HCT116 (cell line): Measurements from ENCODE around the gene GSTA1. TPM values are rescaled to one million over a fixed set of nuclear protein-coding genes. Genes with fewer than 3 reads are reported as not detected.
"Not testable (repeated sequence)": the region's sequence is repeated elsewhere in the genome, so short reads cannot be mapped to it uniquely, and the experiment has no call there.

ENCODE experiments used
- ATAC-seq: fragments of 200-7000 bp; cut with Tn5 transposase; 2 replicates; pipeline ENCODE4 v1.9.1; 2020; ENCODE audit warnings: mild to moderate bottlenecking, moderate library complexity
- BruUV-seq: library from RNA; stranded (reverse); fragments of 400-500 nt; replicated peaks from 2 replicates; lab custom pipeline; 2021; lab: Mats Ljungman, UMichigan
- CTCF ChIA-PET: fragments of 300-600 bp; sonication (Branson Sonifier 250); formaldehyde crosslinking; loops from one replicate; lab custom pipeline; 2021; ENCODE audit warnings: antibody characterized with exemption; lab: Charles Lee
- POLR2A ChIA-PET: fragments of 300-600, 350-600 bp; sonication (Branson Sonifier 250); formaldehyde crosslinking; loops from one replicate; lab custom pipeline; 2021; ENCODE audit warnings: antibody characterized with exemption; lab: Charles Lee
- RAD21 ChIA-PET, 2 experiments: fragments of 300-600 bp; sonication (Branson Sonifier 250); formaldehyde crosslinking; loops; one replicate each; lab custom pipeline; 2023; ENCODE audit warnings: low total read pairs in 2 of 2; ENCODE audit not compliant: uncharacterized antibody in 2 of 2, unreplicated experiment in 2 of 2, low non-redundant PET in 1 of 2; lab: Charles Lee
- DNase-seq: peaks from one replicate; pipeline ENCODE4 v3.0.0-alpha.2; 2010; ENCODE audit warnings: low read depth, low spot score
- H2AFZ ChIP-seq: fragments of 200-600 bp; shearing (Covaris generic), sonication (generic); 2 replicates; pipeline ENCODE4 v1.6.1; 2017; ENCODE audit warnings: low read depth, mixed run types, mixed read lengths, antibody characterized with exemption, low read length; ENCODE audit not compliant: poor library complexity, severe bottlenecking
- H3K27ac ChIP-seq: 2 replicates; pipeline ENCODE4 v1.5.1; 2012; ENCODE audit warnings: low read depth, low read length
- H3K27me3 ChIP-seq: fragments of 200-600 bp; sonication (generic); 2 replicates; pipeline ENCODE4 v1.6.1; 2016; ENCODE audit warnings: mixed run types, low read length, mixed read lengths; ENCODE audit not compliant: insufficient read depth
- H3K36me3 ChIP-seq, 2 experiments: fragments of 200-500 bp in 1 of 2; fragments of 200-600 bp in 1 of 2; sonication (Bioruptor generic) in 1 of 2; sonication (generic) in 1 of 2; 2 replicates each; pipeline versions ENCODE4 v1.5.1 to v1.6.1; 2014 to 2016; ENCODE audit warnings: low read length in 2 of 2, inconsistent platforms in 1 of 2, mixed read lengths in 1 of 2, mixed run types in 1 of 2; ENCODE audit not compliant: insufficient read depth in 2 of 2, control insufficient read depth in 1 of 2
- H3K4me1 ChIP-seq, 2 experiments: fragments of 200-600 bp in 1 of 2; sonication (generic) in 1 of 2; 2 replicates each; pipeline versions ENCODE4 v1.5.1 to v1.6.1; 2012 to 2017; ENCODE audit warnings: low read length in 2 of 2, inconsistent platforms in 1 of 2, mild to moderate bottlenecking in 1 of 2, mixed read lengths in 1 of 2, mixed run types in 1 of 2, moderate library complexity in 1 of 2; ENCODE audit not compliant: insufficient read depth in 2 of 2, control insufficient read depth in 1 of 2
- H3K4me2 ChIP-seq: fragments of 200-600 bp; sonication (generic); 2 replicates; pipeline ENCODE4 v1.6.1; 2017; ENCODE audit warnings: mixed run types, low read length, mixed read lengths
- H3K4me3 ChIP-seq, 2 experiments: fragments of 200-600 bp in 1 of 2; sonication (generic) in 1 of 2; replicated peaks in 1 of 2; 2 replicates each; pipeline ENCODE4 v1.5.1; 2011 to 2016; ENCODE audit warnings: low read length in 2 of 2, control low read depth in 1 of 2, low read depth in 1 of 2, mild to moderate bottlenecking in 1 of 2, mixed read lengths in 1 of 2, mixed run types in 1 of 2
- H3K79me2 ChIP-seq: fragments of 200-600 bp; sonication (generic); 2 replicates; pipeline ENCODE4 v1.6.1; 2017; ENCODE audit warnings: mild to moderate bottlenecking, mixed run types, low read length, moderate library complexity, mixed read lengths; ENCODE audit not compliant: insufficient read depth
- H3K9ac ChIP-seq: fragments of 200-600 bp; sonication (generic); 2 replicates; pipeline ENCODE4 v1.6.1; 2016; ENCODE audit warnings: low read length, mixed read lengths
- H3K9me2 ChIP-seq: fragments of 200-600 bp; sonication (generic), shearing (Covaris generic); 2 replicates; pipeline ENCODE4 v1.6.1; 2017; ENCODE audit warnings: mixed run types, mild to moderate bottlenecking, moderate library complexity; ENCODE audit not compliant: insufficient read depth
- H3K9me3 ChIP-seq, 2 experiments: fragments of 200-500 bp in 1 of 2; fragments of 200-600 bp in 1 of 2; sonication (Bioruptor generic) in 1 of 2; sonication (generic) in 1 of 2; 2 replicates each; pipeline ENCODE4 v1.6.1; 2014 to 2017; ENCODE audit warnings: low read length in 2 of 2, mixed read lengths in 2 of 2, inconsistent platforms in 1 of 2, low read depth in 1 of 2, mild to moderate bottlenecking in 1 of 2, mixed run types in 1 of 2, moderate library complexity in 1 of 2; ENCODE audit not compliant: control insufficient read depth in 1 of 2, insufficient read depth in 1 of 2
- H4K20me1 ChIP-seq: fragments of 200-600 bp; sonication (generic), shearing (Covaris generic); 2 replicates; pipeline ENCODE4 v1.6.1; 2017; ENCODE audit warnings: mixed run types, mild to moderate bottlenecking, moderate library complexity; ENCODE audit not compliant: insufficient read depth
- EZH2phosphoT487 ChIP-seq: fragments of 200-600 bp; IDR thresholded peaks from 2 replicates; pipeline ENCODE4 v1.6.1; 2018; ENCODE audit warnings: antibody characterized with exemption, borderline replicate concordance
- POLR2AphosphoS5 ChIP-seq: IDR thresholded peaks from 2 replicates; pipeline ENCODE4 v1.6.1; 2011; ENCODE audit warnings: mild to moderate bottlenecking, low read depth, low read length, moderate library complexity
- SP1 ChIP-seq: IDR thresholded peaks from 2 replicates; pipeline ENCODE4 v1.6.1; 2012; ENCODE audit warnings: low read depth
- SRF ChIP-seq: IDR thresholded peaks from 2 replicates; pipeline ENCODE4 v1.6.1; 2012; ENCODE audit warnings: low read depth
- ZFX ChIP-seq: fragments of 450-650 bp; IDR thresholded peaks from 2 replicates; pipeline ENCODE4 v1.6.1; 2017
- intact Hi-C: fragments of 100-400 bp; cut with micrococcal nuclease; formaldehyde crosslinking; loops from 2 replicates; pipeline ENCODE4 v1.10.0; 2022
- total RNA-seq: library from RNA; stranded (reverse); gene quantifications from one replicate; pipeline ENCODE4 v1.2.1, GENCODE V29; 2021; ENCODE audit not compliant: unreplicated experiment
- TF ChIP-seq, protein P1 (sequence below): IDR thresholded peaks from 2 replicates; pipeline ENCODE4 v1.6.1; 2011; ENCODE audit warnings: mild to moderate bottlenecking, low read length, moderate library complexity; ENCODE audit not compliant: insufficient replicate concordance; ENCODE audit errors: extremely low read depth
- TF ChIP-seq, protein P2 (sequence below): IDR thresholded peaks from 2 replicates; pipeline ENCODE4 v1.6.1; 2012
- TF ChIP-seq, protein P3 (sequence below): IDR thresholded peaks from 2 replicates; pipeline ENCODE4 v1.6.1; 2012

The GSTA1 gene
- total RNA-seq, 1 experiment from 2014 or later: 0.57 TPM

DNA sequence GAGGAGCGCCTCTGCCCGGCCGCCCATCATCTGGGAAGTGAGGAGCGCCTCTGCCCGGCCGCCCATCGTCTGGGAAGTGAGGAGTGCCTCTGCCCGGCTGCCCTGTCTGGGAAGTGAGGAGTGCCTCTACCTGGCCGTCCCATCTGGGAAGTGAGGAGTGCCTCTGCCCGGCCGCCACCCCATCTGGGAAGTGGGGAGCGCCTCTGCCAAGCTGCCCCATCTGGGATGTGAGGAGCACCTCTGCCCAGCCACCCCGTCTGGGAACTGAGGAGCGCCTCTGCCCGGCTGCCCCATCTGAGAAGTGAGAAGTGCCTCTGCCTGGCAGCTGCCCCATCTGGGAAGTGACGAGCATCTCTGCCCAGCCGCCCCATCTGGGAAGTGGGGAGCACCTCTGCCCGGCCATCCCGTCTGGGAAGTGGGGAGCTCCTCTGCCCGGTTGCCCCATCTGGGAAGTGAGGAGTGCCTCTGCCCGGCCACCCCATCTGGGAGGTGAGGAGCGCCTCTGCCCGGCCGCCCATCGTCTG, 21.7 kb upstream of the GSTA1 start:
- ATAC-seq, RAD21 ChIA-PET: not testable (repeated sequence)

DNA sequence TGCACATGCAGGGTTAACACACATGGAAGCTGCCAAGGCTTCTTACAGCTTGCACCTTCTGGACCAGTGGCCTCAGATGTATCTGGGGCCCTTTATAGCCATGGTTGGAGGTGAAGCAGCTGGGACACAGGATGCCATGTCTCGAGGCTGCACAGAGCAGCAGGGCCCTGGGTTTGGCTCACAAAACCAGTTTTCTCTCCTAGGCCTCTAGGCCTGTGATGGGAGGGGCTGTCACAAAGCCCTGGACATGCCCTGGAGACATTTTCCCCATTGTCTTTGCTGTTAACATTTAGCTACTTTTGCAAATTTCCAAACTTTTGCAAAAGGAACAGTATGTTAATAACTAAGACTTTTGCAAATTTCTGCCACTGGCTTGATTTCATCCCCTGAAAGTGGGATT, 18.2 kb upstream of the GSTA1 start:
- Histone ChIP-seq H3K4me2 (no peak overlapping the region), H3K9me2 (no peaks in the 10 kb centered on the region), H3K9me3 (no peaks in the 10 kb centered on the region), H3K9ac (no peak overlapping the region), H4K20me1 (no peaks in the 10 kb centered on the region), H3K4me1 (no peaks in the 10 kb centered on the region), H3K79me2 (no peaks in the 10 kb centered on the region)
- ChIA-PET CTCF (no interaction called here), POLR2A (no interaction called here), RAD21 (no interaction called here)
- intact Hi-C loops: no loop called here
- BruUV-seq: no TSS peak
- ATAC-seq: no peak
- no peak for TF ChIP-seq SRF
- TF ChIP-seq, protein P1, sequence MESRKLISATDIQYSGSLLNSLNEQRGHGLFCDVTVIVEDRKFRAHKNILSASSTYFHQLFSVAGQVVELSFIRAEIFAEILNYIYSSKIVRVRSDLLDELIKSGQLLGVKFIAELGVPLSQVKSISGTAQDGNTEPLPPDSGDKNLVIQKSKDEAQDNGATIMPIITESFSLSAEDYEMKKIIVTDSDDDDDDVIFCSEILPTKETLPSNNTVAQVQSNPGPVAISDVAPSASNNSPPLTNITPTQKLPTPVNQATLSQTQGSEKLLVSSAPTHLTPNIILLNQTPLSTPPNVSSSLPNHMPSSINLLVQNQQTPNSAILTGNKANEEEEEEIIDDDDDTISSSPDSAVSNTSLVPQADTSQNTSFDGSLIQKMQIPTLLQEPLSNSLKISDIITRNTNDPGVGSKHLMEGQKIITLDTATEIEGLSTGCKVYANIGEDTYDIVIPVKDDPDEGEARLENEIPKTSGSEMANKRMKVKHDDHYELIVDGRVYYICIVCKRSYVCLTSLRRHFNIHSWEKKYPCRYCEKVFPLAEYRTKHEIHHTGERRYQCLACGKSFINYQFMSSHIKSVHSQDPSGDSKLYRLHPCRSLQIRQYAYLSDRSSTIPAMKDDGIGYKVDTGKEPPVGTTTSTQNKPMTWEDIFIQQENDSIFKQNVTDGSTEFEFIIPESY: no peak
- TF ChIP-seq, protein P2, sequence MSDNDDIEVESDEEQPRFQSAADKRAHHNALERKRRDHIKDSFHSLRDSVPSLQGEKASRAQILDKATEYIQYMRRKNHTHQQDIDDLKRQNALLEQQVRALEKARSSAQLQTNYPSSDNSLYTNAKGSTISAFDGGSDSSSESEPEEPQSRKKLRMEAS: no peak
- no peak for TF ChIP-seq ZFX
- TF ChIP-seq POLR2AphosphoS5: no peak
- TF ChIP-seq EZH2phosphoT487: no peak
- no peak for TF ChIP-seq SP1
- TF ChIP-seq, protein P3, sequence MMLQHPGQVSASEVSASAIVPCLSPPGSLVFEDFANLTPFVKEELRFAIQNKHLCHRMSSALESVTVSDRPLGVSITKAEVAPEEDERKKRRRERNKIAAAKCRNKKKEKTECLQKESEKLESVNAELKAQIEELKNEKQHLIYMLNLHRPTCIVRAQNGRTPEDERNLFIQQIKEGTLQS: no peak
- TF ChIP-seq, all 23 proteins: peak for 0
- H3K27me3 ChIP-seq: no peaks in the 10 kb centered on the region
- H3K27ac ChIP-seq: no peak overlapping the region
- H2AFZ ChIP-seq: no peak overlapping the region
- no peak overlapping the region for H3K4me3 ChIP-seq
- no peaks in the 10 kb centered on the region for H3K36me3 ChIP-seq
- no peak for DNase-seq

More for the DNA sequence above, 21.7 kb upstream of the GSTA1 start:
- H3K4me1 ChIP-seq, H3K36me3 ChIP-seq, H3K9ac ChIP-seq, BruUV-seq, DNase-seq, H3K27me3 ChIP-seq, CTCF ChIA-PET, H3K27ac ChIP-seq, H3K4me3 ChIP-seq, H3K9me2 ChIP-seq, POLR2A ChIA-PET, H3K9me3 ChIP-seq, H4K20me1 ChIP-seq, H3K79me2 ChIP-seq, H3K4me2 ChIP-seq, intact Hi-C loops, H2AFZ ChIP-seq: not testable (repeated sequence)
